KBM-7 (cell line): ENCODE results near the gene SLC17A9.
"Not testable (repeated sequence)": the region's sequence is repeated elsewhere in the genome, so short reads cannot be mapped to it uniquely, and the experiment has no call there.

ENCODE experiments used
- DNase-seq: peaks from one replicate; pipeline ENCODE4 v3.0.0-alpha.2; 2015
- in situ Hi-C: fragments of 300-500 bp; cut with MboI; formaldehyde crosslinking; loops from 2 replicates; pipeline ENCODE4 v1.14.3; 2020; ENCODE audit warnings: low sequenced_read_pairs, low pct_unique_long_range_greater_than_20kb, mixed read lengths

The SLC17A9 gene

GRCh38 chr20:62952968-62953838 lies 694 bp downstream of the SLC17A9 start:
- in situ Hi-C loops, result no loop called here

GRCh38 chr20:62953839-62954703 lies 1.6 kb downstream of the SLC17A9 start:
- in situ Hi-C loops, result no loop called here
- peak; percentile 99 for DNase-seq

More at GRCh38 chr20:62952968-62953838, 694 bp downstream of the SLC17A9 start:
- DNase-seq, result no peak

- no peak for DNase-seq
- in situ Hi-C loops, result no loop called here
These were observed 3.2 kb downstream of the SLC17A9 start for GRCh38 chr20:62955519-62956386.

- in situ Hi-C loops, result no loop called here
- DNase-seq, result no peak
These were observed 4.1 kb downstream of the SLC17A9 start for GRCh38 chr20:62956387-62957135.

- in situ Hi-C loops, result no loop called here
- no peak for DNase-seq
These were observed 4.9 kb downstream of the SLC17A9 start for GRCh38 chr20:62957136-62958117.

GRCh38 chr20:62958388-62959100 lies 6.0 kb downstream of the SLC17A9 start:
- DNase-seq, result no peak
- in situ Hi-C loops, result no loop called here

- in situ Hi-C loops, result no loop called here
- no peak for DNase-seq
These were observed 6.8 kb downstream of the SLC17A9 start for GRCh38 chr20:62959101-62959971.

GRCh38 chr20:62959998-62960436 lies 7.5 kb downstream of the SLC17A9 start:
- in situ Hi-C loops, result no loop called here

GRCh38 chr20:62960446-62961309 lies 8.2 kb downstream of the SLC17A9 start:
- DNase-seq, in situ Hi-C loops: not testable (repeated sequence)

More at GRCh38 chr20:62959998-62960436, 7.5 kb downstream of the SLC17A9 start:
- no peak for DNase-seq

GRCh38 chr20:62961310-62961783 lies 8.8 kb downstream of the SLC17A9 start:
- DNase-seq, result no peak
- in situ Hi-C loops, result no loop called here

GRCh38 chr20:62961799-62962198 lies 9.3 kb downstream of the SLC17A9 start:
- in situ Hi-C loops, result no loop called here
- no peak for DNase-seq

- no peak for DNase-seq
- in situ Hi-C loops, result no loop called here
These were observed 9.8 kb downstream of the SLC17A9 start for GRCh38 chr20:62962221-62962879.

GRCh38 chr20:62962891-62963613 lies 10.5 kb downstream of the SLC17A9 start:
- in situ Hi-C loops, result no loop called here
- no peak for DNase-seq
